Measurements from ENCODE around the gene HLA-DPB1.

The HLA-DPB1 gene

DNA sequence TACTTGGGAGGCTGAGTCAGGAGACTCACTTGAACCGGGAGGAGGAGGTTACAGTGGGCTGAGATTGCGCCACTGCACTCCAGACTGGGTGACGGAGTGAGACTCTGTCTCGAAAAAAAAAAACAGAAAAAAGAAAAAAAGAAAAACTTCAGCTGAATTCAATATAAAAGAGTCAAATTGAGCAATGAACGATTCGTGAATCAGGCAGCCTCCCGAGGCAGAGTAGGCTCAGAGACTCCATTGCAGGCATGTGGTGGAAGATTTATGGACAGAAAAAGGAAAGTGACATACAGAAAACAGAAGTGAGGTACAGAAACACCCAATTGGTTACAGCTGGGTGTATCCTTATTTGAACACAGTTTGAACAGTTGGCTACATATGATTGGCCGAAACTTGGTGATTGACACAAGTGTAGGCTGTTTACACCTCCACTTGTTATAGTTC, 56.3 kb downstream of the HLA-DPB1 start:
- no peak for DNase-seq (ENCODE audit: low read depth, low spot score)

DNA sequence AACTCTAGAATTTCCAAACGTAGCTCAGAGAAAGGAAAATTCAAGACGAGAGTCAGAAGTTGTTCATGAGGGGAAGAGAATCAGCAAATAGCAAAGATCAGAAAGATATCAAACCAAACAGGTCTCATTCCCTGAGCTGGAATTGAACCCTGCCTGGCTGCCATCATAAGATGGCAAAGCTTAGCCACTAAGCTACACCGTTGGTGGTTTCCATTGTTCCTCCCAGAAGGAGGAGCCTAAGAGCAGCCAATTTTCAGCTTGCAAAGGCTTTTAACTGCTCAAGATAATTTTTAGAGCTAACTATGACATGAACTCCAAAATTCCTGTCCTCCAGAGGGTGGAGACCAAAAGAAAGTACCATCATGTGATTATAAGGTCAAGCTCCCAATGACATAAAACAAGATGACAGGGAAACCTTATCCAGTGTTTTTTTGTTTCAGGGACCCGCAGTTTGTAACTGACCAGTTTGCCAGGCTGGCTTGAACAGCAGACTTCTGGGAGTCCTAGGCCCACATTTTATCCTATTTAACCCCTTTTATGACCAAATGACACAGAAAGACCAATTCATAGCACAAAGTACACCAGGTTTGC, 60.6 kb downstream of the HLA-DPB1 start:
- DNase-seq (ENCODE audit: low read depth, low spot score) = no peak
